ENCODE data around the gene FCGBP.
"Not testable (repeated sequence)": the region's sequence is repeated elsewhere in the genome, so short reads cannot be mapped to it uniquely, and the experiment has no call there.

Gene FCGBP

GRCh38 chr19:39889872-39890754 lies 44.3 kb downstream of the FCGBP start:
- DNase-seq = not testable (repeated sequence)

- not testable (repeated sequence) for DNase-seq
Observed at GRCh38 chr19:39887456-39887951, 46.9 kb downstream of the FCGBP start.

DNA sequence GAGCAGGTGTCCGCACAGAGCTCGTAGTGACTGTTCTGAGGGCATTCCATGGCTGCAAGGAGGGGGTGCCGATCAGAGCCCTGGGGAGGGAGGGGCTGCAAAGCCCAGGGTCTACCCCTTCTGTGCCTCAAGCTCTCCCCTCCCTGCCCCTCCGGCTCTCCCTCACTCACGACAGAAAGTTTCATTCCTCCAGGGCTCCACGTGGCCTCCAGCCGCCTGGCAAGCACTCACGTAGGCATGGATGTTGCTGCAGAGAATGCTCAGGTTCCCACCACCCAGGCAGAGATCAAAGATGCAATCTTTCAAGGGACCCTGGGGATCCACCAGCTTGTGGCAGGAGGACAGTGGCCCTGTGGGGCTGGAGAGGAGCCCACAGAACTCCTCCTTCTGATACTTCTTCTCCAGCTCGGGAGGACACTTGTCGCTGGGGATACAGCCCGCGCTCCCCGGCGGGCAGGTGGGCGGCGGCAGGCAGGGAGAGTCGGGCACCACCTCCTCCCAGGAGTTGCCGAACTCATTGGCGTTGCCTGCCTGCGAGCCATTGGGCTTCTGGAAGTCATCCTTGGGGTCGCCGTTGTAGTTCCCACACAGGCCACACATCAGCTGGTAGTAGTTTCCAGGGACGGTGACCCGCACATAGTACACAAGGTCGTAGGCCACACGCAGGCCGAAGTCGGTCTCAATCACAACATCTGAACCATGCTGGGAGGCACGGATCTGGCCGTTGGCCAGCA lies 48.4 kb downstream of the FCGBP start:
- DNase-seq = not testable (repeated sequence)

DNA sequence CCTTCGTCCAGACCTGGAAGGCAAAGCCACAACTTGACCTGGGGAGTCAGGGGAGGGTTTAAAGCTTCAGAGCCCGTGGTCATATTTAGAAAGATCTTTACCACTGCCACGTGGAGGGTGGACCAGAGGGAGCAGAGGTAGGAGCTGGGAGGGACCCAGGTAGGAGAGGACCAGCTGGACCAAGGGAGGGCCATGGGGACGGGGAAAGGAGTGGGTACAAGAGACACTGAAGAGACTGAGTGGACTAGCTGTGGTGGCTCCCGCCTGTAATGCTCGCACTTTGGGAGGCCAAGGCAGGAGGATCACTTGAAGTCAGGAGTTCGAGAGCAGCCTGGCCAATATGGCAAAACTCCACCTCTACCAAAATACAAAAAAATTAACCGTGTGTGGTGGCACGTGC lies 49.7 kb downstream of the FCGBP start:
- DNase-seq = not testable (repeated sequence)
